GM12878 (cell line): ENCODE data around the gene SCLY. TPM values are rescaled to one million over a fixed set of nuclear protein-coding genes. Genes with fewer than 3 reads are reported as not detected.

Source experiments
- ATAC-seq: fragments of 200-7000 bp; cut with Tn5 transposase; 3 replicates; pipeline ENCODE4 v1.9.1; 2020; ENCODE audit warnings: mild to moderate bottlenecking, moderate library complexity
- BruUV-seq: library from RNA; stranded (reverse); fragments of 400-500 nt; replicated peaks from 2 replicates; lab custom pipeline; 2021; lab: Mats Ljungman, UMichigan
- CTCF ChIA-PET: fragments of 300-600 bp; sonication (Branson Sonifier 250); formaldehyde crosslinking; extraction: SDS; loops from one replicate; lab custom pipeline; 2021; ENCODE audit warnings: inconsistent platforms; lab: Yijun Ruan, JAX
- POLR2A ChIA-PET: fragments of 350-600 bp; formaldehyde crosslinking; extraction: SDS; loops from one replicate; lab custom pipeline; 2021; ENCODE audit warnings: inconsistent platforms; lab: Charles Lee
- RAD21 ChIA-PET: fragments of 300-600 bp; sonication (Branson Sonifier 250); formaldehyde crosslinking; loops from one replicate; lab custom pipeline; 2023; ENCODE audit warnings: antibody characterized with exemption; ENCODE audit not compliant: unreplicated experiment; lab: Charles Lee
- SMC1A ChIA-PET: fragments of 300-600 bp; sonication (Branson Sonifier 250); formaldehyde crosslinking; loops from one replicate; lab custom pipeline; 2023; ENCODE audit not compliant: unreplicated experiment, uncharacterized antibody; lab: Charles Lee
- DNase-seq: peaks from one replicate; pipeline ENCODE4 v3.0.0-alpha.2; 2011; ENCODE audit warnings: low read depth, low spot score
- FAIRE-seq: peaks from 3 replicates; lab custom pipeline; 2011; peaks lifted over from hg19 to GRCh38; lab: Jason Lieb, UNC
- H2AFZ ChIP-seq: 2 replicates; pipeline ENCODE4 v1.6.0; 2011; ENCODE audit warnings: low read depth, low read length, control low read depth; ENCODE audit not compliant: control insufficient read depth
- H3K27ac ChIP-seq: 2 replicates; pipeline ENCODE4 v1.5.1; 2011; ENCODE audit warnings: control low read depth; ENCODE audit not compliant: control insufficient read depth, insufficient read depth
- H3K27me3 ChIP-seq, 2 experiments: replicated peaks in 1 of 2; 2 replicates each; pipeline versions ENCODE4 v1.6.0 to v1.6.1; 2011; ENCODE audit warnings: low read length in 1 of 2; ENCODE audit not compliant: control insufficient read depth in 2 of 2, insufficient read depth in 2 of 2
- H3K36me3 ChIP-seq, 2 experiments: 2 replicates each; pipeline ENCODE4 v1.5.1; 2011; ENCODE audit warnings: low read length in 1 of 2; ENCODE audit not compliant: control insufficient read depth in 2 of 2, insufficient read depth in 2 of 2
- H3K4me1 ChIP-seq: 2 replicates; pipeline ENCODE4 v1.6.1; 2011; ENCODE audit warnings: mild to moderate bottlenecking, low read length, moderate library complexity, mixed read lengths; ENCODE audit not compliant: control insufficient read depth, insufficient read depth
- H3K4me2 ChIP-seq: 2 replicates; pipeline ENCODE4 v1.6.0; 2011; ENCODE audit warnings: control low read depth; ENCODE audit not compliant: control insufficient read depth, insufficient read depth
- H3K4me3 ChIP-seq: fragments of 200-600 bp; sonication (generic); 2 replicates; pipeline ENCODE4 v1.5.1; 2016
- H3K79me2 ChIP-seq: 2 replicates; pipeline ENCODE4 v1.6.0; 2011; ENCODE audit warnings: low read length; ENCODE audit not compliant: control insufficient read depth, insufficient read depth
- H3K9ac ChIP-seq: 2 replicates; pipeline ENCODE4 v1.8.0; 2011; ENCODE audit warnings: low read length, control low read depth, mixed read lengths; ENCODE audit not compliant: control insufficient read depth, insufficient read depth
- H3K9me3 ChIP-seq: replicated peaks from 3 replicates; pipeline ENCODE4 v1.5.1; 2011; ENCODE audit warnings: mild to moderate bottlenecking, low read length; ENCODE audit not compliant: control insufficient read depth, insufficient read depth
- H4K20me1 ChIP-seq: 2 replicates; pipeline ENCODE4 v1.6.0; 2011; ENCODE audit not compliant: control insufficient read depth, insufficient read depth
- BCL11A ChIP-seq: IDR thresholded peaks from 2 replicates; pipeline ENCODE4 v1.6.1; 2011; ENCODE audit warnings: low read depth, low read length
- BHLHE40 ChIP-seq, 2 experiments: fragments of 450-650 bp in 1 of 2; IDR thresholded peaks; 2 replicates each; pipeline ENCODE4 v1.6.1; 2011 to 2017; ENCODE audit warnings: low read depth in 2 of 2, borderline replicate concordance in 1 of 2, improper control_type of control experiment in 1 of 2, low read length in 1 of 2, mild to moderate bottlenecking in 1 of 2
- EP300 ChIP-seq, 2 experiments: fragments of 150-350 bp in 1 of 2; IDR thresholded peaks; 2 replicates each; pipeline ENCODE4 v1.6.1; 2011 to 2012; ENCODE audit warnings: low read depth in 2 of 2, low read length in 2 of 2, borderline replicate concordance in 1 of 2, improper control_type of control experiment in 1 of 2, inconsistent platforms in 1 of 2; ENCODE audit not compliant: control insufficient read depth in 1 of 2
- HDGF ChIP-seq: fragments of 450-650 bp; IDR thresholded peaks from 2 replicates; pipeline ENCODE4 v1.6.1; 2016; ENCODE audit warnings: antibody characterized with exemption
- NFYB ChIP-seq: IDR thresholded peaks from 2 replicates; pipeline ENCODE4 v1.6.1; 2011; ENCODE audit warnings: low read depth, mild to moderate bottlenecking, low read length, improper control_type of control experiment, moderate library complexity; ENCODE audit not compliant: insufficient read depth
- PAX8 ChIP-seq: fragments of 450-650 bp; IDR thresholded peaks from 2 replicates; pipeline ENCODE4 v1.6.1; 2017; ENCODE audit warnings: mild to moderate bottlenecking, moderate library complexity
- POLR2AphosphoS5 ChIP-seq: IDR thresholded peaks from 2 replicates; pipeline ENCODE4 v1.6.1; 2011; ENCODE audit warnings: mild to moderate bottlenecking, low read length, inconsistent platforms
- ZZZ3 ChIP-seq: IDR thresholded peaks from 2 replicates; pipeline ENCODE4 v1.6.1; 2011; ENCODE audit warnings: low read depth; ENCODE audit not compliant: control insufficient read depth, insufficient read length
- WGBS: methylation state at CpG from one replicate; pipeline ENCODE4 v1.1.6; 2016; ENCODE audit warnings: low lambda C conversion rate; ENCODE audit not compliant: insufficient replicate concordance, insufficient coverage; ENCODE audit errors: missing lambda C conversion rate; 5-methylcytosine and 5-hydroxymethylcytosine counted together
- in situ Hi-C: fragments of 300-500 bp; cut with MboI; formaldehyde crosslinking; loops from 9 replicates; pipeline ENCODE4 v1.14.3; 2018; ENCODE audit warnings: mixed read lengths
- intact Hi-C: fragments of 100-400 bp; cut with micrococcal nuclease; formaldehyde crosslinking; loops from one replicate; pipeline ENCODE4 v1.14.2; 2022; ENCODE audit not compliant: unreplicated experiment
- polyA plus RNA-seq, 11 experiments: library from polyadenylated mRNA; depleted of rRNA in 4 of 11; unstranded in 6 of 11; stranded (reverse) in 5 of 11; fragments of >200 nt; fragmentation: Nextera tagmentation in 4 of 11; fragmentation: Illumina TruSeq in 1 of 11; extraction: Ambion mirVana in 4 of 11; extraction: Trizol in 1 of 11; gene quantifications; 1 replicate in 1 of 11; 2 replicates in 10 of 11; pipeline versions ENCODE4 v1.2.1 to v1.2.3, GENCODE V29; 2011 to 2016; ENCODE audit warnings: inconsistent platforms in 2 of 11, missing spikeins in 2 of 11, low read depth in 1 of 11
- total RNA-seq, 4 experiments: library from RNA; depleted of rRNA in 3 of 4; stranded (reverse); fragments of >200 nt in 3 of 4; fragmentation: Illumina TruSeq in 1 of 4; extraction: Trizol in 1 of 4; gene quantifications; 2 replicates each; pipeline versions ENCODE4 v1.2.1 to v1.2.3, GENCODE V29; 2013 to 2021
- TF ChIP-seq, protein P1 (sequence below): IDR thresholded peaks from 2 replicates; pipeline ENCODE4 v1.6.1; 2011; ENCODE audit warnings: low read depth, low read length, improper control_type of control experiment, borderline replicate concordance
- TF ChIP-seq, protein P2 (sequence below): IDR thresholded peaks from 2 replicates; pipeline ENCODE4 v1.6.1; 2012; ENCODE audit warnings: mild to moderate bottlenecking, low read depth, low read length
- TF ChIP-seq, protein P3 (sequence below): IDR thresholded peaks from 2 replicates; pipeline ENCODE4 v1.6.1; 2011; ENCODE audit warnings: low read depth, mild to moderate bottlenecking, low read length, moderate library complexity, borderline replicate concordance; ENCODE audit errors: extremely low read depth
- TF ChIP-seq, protein P4 (sequence below): fragments of 450-650 bp; IDR thresholded peaks from 2 replicates; pipeline ENCODE4 v1.6.1; 2018; ENCODE audit warnings: borderline replicate concordance, mild to moderate bottlenecking; ENCODE audit not compliant: partially characterized antibody
- TF ChIP-seq, protein P5 (sequence below): fragments of 450-650 bp; formaldehyde crosslinking; IDR thresholded peaks from 2 replicates; pipeline ENCODE4 v1.5.0; 2022; ENCODE audit warnings: mild to moderate bottlenecking, missing genetic modification characterization

Gene SCLY
- total and polyA plus RNA-seq, 10 of the 15 experiments (the other 5 are each of a cell fraction or from before 2014, with no cell fraction given) = 3.3 to 49.1 (median 32.3) TPM

DNA sequence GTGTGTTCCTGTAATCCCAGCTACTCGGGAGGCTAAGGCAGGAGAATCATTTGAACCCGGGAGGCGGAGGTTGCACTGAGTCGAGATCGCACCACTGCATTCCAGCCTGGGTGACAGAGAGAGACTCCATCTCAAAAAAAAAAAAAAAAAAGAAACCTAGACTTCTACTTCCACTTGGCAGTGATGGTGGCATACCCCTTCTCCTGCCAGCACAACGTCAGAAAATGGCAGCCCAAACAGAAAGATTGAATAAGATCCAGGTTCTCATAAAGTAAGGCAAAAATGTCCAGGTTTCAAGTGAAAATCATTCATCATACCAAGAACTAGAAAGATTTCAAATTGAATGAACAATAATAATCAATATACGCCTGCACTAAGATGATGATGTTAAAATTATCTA, 24.0 kb downstream of the SCLY start:
- POLR2A ChIA-PET = interaction anchor here (0.7 kb wide), 1 partner anchor 77 kb away, joined by 7 read pairs; no protein-coding TSS in a partner anchor
- intact Hi-C loops = no loop called here
- FAIRE-seq = no peak
- Histone ChIP-seq H3K4me3 (no peak overlapping the region), H3K4me2 (no peak overlapping the region), H3K9me3 (no peaks in the 10 kb centered on the region), H3K27ac (no peak overlapping the region), H3K4me1 (no peaks in the 10 kb centered on the region), H4K20me1 (no peaks in the 10 kb centered on the region), H3K36me3 (peaks cover 18 to 25% of the 10 kb centered on the region in 2 experiments), H3K27me3 (no peaks in the 10 kb centered on the region), H3K79me2 (no peaks in the 10 kb centered on the region), H3K9ac (no peak overlapping the region), H2AFZ (no peak overlapping the region)
- CTCF ChIA-PET = no interaction called here
- no peak for DNase-seq
- ATAC-seq = no peak
- RAD21 ChIA-PET = no interaction called here
- in situ Hi-C loops = no loop called here
- WGBS = 97% methylated on average over 6 of the region's 7 CpGs
- BruUV-seq = no TSS peak
- SMC1A ChIA-PET = no interaction called here
- TF ChIP-seq, protein P1, sequence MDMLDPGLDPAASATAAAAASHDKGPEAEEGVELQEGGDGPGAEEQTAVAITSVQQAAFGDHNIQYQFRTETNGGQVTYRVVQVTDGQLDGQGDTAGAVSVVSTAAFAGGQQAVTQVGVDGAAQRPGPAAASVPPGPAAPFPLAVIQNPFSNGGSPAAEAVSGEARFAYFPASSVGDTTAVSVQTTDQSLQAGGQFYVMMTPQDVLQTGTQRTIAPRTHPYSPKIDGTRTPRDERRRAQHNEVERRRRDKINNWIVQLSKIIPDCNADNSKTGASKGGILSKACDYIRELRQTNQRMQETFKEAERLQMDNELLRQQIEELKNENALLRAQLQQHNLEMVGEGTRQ = no peak
- TF ChIP-seq, protein P2, sequence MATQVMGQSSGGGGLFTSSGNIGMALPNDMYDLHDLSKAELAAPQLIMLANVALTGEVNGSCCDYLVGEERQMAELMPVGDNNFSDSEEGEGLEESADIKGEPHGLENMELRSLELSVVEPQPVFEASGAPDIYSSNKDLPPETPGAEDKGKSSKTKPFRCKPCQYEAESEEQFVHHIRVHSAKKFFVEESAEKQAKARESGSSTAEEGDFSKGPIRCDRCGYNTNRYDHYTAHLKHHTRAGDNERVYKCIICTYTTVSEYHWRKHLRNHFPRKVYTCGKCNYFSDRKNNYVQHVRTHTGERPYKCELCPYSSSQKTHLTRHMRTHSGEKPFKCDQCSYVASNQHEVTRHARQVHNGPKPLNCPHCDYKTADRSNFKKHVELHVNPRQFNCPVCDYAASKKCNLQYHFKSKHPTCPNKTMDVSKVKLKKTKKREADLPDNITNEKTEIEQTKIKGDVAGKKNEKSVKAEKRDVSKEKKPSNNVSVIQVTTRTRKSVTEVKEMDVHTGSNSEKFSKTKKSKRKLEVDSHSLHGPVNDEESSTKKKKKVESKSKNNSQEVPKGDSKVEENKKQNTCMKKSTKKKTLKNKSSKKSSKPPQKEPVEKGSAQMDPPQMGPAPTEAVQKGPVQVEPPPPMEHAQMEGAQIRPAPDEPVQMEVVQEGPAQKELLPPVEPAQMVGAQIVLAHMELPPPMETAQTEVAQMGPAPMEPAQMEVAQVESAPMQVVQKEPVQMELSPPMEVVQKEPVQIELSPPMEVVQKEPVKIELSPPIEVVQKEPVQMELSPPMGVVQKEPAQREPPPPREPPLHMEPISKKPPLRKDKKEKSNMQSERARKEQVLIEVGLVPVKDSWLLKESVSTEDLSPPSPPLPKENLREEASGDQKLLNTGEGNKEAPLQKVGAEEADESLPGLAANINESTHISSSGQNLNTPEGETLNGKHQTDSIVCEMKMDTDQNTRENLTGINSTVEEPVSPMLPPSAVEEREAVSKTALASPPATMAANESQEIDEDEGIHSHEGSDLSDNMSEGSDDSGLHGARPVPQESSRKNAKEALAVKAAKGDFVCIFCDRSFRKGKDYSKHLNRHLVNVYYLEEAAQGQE = no peak
- no peak for TF ChIP-seq HDGF
- TF ChIP-seq BHLHE40 (IDR thresholded peaks at IDR 0.05; ENCODE audit: borderline replicate concordance in 1 of 2, low read depth in 2 of 2, low read length in 1 of 2) = no peak
- TF ChIP-seq POLR2AphosphoS5 = no peak
- TF ChIP-seq, protein P3, sequence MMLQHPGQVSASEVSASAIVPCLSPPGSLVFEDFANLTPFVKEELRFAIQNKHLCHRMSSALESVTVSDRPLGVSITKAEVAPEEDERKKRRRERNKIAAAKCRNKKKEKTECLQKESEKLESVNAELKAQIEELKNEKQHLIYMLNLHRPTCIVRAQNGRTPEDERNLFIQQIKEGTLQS = no peak
- TF ChIP-seq, protein P4, sequence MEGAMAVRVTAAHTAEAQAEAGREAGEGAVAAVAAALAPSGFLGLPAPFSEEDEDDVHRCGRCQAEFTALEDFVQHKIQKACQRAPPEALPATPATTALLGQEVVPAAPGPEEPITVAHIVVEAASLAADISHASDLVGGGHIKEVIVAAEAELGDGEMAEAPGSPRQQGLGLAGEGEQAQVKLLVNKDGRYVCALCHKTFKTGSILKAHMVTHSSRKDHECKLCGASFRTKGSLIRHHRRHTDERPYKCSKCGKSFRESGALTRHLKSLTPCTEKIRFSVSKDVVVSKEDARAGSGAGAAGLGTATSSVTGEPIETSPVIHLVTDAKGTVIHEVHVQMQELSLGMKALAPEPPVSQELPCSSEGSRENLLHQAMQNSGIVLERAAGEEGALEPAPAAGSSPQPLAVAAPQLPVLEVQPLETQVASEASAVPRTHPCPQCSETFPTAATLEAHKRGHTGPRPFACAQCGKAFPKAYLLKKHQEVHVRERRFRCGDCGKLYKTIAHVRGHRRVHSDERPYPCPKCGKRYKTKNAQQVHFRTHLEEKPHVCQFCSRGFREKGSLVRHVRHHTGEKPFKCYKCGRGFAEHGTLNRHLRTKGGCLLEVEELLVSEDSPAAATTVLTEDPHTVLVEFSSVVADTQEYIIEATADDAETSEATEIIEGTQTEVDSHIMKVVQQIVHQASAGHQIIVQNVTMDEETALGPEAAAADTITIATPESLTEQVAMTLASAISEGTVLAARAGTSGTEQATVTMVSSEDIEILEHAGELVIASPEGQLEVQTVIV = no peak
- TF ChIP-seq BCL11A = no peak
- no peak for TF ChIP-seq PAX8
- TF ChIP-seq EP300 (IDR thresholded peaks at IDR 0.05; ENCODE audit: borderline replicate concordance in 1 of 2, control insufficient read depth in 1 of 2, low read depth in 2 of 2, low read length in 2 of 2) = no peak
- TF ChIP-seq, protein P5, sequence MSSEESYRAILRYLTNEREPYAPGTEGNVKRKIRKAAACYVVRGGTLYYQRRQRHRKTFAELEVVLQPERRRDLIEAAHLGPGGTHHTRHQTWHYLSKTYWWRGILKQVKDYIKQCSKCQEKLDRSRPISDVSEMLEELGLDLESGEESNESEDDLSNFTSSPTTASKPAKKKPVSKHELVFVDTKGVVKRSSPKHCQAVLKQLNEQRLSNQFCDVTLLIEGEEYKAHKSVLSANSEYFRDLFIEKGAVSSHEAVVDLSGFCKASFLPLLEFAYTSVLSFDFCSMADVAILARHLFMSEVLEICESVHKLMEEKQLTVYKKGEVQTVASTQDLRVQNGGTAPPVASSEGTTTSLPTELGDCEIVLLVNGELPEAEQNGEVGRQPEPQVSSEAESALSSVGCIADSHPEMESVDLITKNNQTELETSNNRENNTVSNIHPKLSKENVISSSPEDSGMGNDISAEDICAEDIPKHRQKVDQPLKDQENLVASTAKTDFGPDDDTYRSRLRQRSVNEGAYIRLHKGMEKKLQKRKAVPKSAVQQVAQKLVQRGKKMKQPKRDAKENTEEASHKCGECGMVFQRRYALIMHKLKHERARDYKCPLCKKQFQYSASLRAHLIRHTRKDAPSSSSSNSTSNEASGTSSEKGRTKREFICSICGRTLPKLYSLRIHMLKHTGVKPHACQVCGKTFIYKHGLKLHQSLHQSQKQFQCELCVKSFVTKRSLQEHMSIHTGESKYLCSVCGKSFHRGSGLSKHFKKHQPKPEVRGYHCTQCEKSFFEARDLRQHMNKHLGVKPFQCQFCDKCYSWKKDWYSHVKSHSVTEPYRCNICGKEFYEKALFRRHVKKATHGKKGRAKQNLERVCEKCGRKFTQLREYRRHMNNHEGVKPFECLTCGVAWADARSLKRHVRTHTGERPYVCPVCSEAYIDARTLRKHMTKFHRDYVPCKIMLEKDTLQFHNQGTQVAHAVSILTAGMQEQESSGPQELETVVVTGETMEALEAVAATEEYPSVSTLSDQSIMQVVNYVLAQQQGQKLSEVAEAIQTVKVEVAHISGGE (CRISPR knock-in tag) = no peak
- no peak for TF ChIP-seq ZZZ3
- no peak for TF ChIP-seq NFYB
